GM11168 (cell line): ENCODE data around the gene WWC1.
"Not testable (repeated sequence)": the region's sequence is repeated elsewhere in the genome, so short reads cannot be mapped to it uniquely, and the experiment has no call there.

Experiments used
- in situ Hi-C: fragments of 300-500 bp; cut with MboI; formaldehyde crosslinking; loops from one replicate; pipeline ENCODE4 v1.12.0; 2022; ENCODE audit warnings: low sequenced_read_pairs; ENCODE audit not compliant: unreplicated experiment

Gene WWC1

GRCh38 chr5:168328814-168329213, 37.4 kb downstream of the WWC1 start:
- in situ Hi-C loops: no loop called here

- in situ Hi-C loops: no loop called here
Measured at GRCh38 chr5:168329302-168329701, 37.9 kb downstream of the WWC1 start.

GRCh38 chr5:168332042-168332441, 40.6 kb downstream of the WWC1 start:
- in situ Hi-C loops: no loop called here

- in situ Hi-C loops: no loop called here
Measured at GRCh38 chr5:168334280-168334679, 42.8 kb downstream of the WWC1 start.

- in situ Hi-C loops: no loop called here
Measured at GRCh38 chr5:168334695-168335094, 43.2 kb downstream of the WWC1 start.

- in situ Hi-C loops: no loop called here
Measured at GRCh38 chr5:168337361-168337760, 45.9 kb downstream of the WWC1 start.

- in situ Hi-C loops: no loop called here
Measured at GRCh38 chr5:168339109-168339771, 47.8 kb downstream of the WWC1 start.

- in situ Hi-C loops: not testable (repeated sequence)
Measured at GRCh38 chr5:168339772-168340140, 48.3 kb downstream of the WWC1 start.

- in situ Hi-C loops: no loop called here
Measured at GRCh38 chr5:168340487-168340886, 49.0 kb downstream of the WWC1 start.

GRCh38 chr5:168341178-168341577, 49.7 kb downstream of the WWC1 start:
- in situ Hi-C loops: no loop called here

- in situ Hi-C loops: no loop called here
Measured at GRCh38 chr5:168342151-168342825, 50.8 kb downstream of the WWC1 start.

- in situ Hi-C loops: no loop called here
Measured at GRCh38 chr5:168342985-168343384, 51.5 kb downstream of the WWC1 start.

- in situ Hi-C loops: no loop called here
Measured at GRCh38 chr5:168346417-168346816, 55.0 kb downstream of the WWC1 start.

- in situ Hi-C loops: no loop called here
Measured at GRCh38 chr5:168347368-168348083, 56.1 kb downstream of the WWC1 start.

GRCh38 chr5:168348084-168348414, 56.6 kb downstream of the WWC1 start:
- in situ Hi-C loops: no loop called here

- in situ Hi-C loops: no loop called here
Measured at GRCh38 chr5:168350315-168350714, 58.9 kb downstream of the WWC1 start.

GRCh38 chr5:168353216-168353957, 61.9 kb downstream of the WWC1 start:
- in situ Hi-C loops: no loop called here

GRCh38 chr5:168354397-168354796, 63.0 kb downstream of the WWC1 start:
- in situ Hi-C loops: no loop called here

GRCh38 chr5:168356171-168356570, 64.7 kb downstream of the WWC1 start:
- in situ Hi-C loops: no loop called here

- in situ Hi-C loops: no loop called here
Measured at GRCh38 chr5:168356592-168356991, 65.1 kb downstream of the WWC1 start.

- in situ Hi-C loops: no loop called here
Measured at GRCh38 chr5:168357876-168358275, 66.4 kb downstream of the WWC1 start.
